ENCODE measurements around the gene PADI1. TPM values are rescaled to one million over a fixed set of nuclear protein-coding genes. Genes with fewer than 3 reads are reported as not detected.

The PADI1 gene
- polyA plus RNA-seq, 1 of the 3 experiments (the other 2 are of a cell fraction) = 0.26 TPM

- H4K20me1 ChIP-seq (ENCODE audit: insufficient read depth) = no peaks in the 10 kb centered on the region
- no peak for TF ChIP-seq JUND (IDR thresholded peaks at IDR 0.05)
- no peak for TF ChIP-seq POLR2AphosphoS5 (IDR thresholded peaks at IDR 0.05; ENCODE audit: low read depth, low read length)
- TF ChIP-seq EZH2phosphoT487 (IDR thresholded peaks at IDR 0.05; ENCODE audit: borderline replicate concordance, low read depth) = no peak
- no peak for TF ChIP-seq ZBTB33 (IDR thresholded peaks at IDR 0.05; ENCODE audit: borderline replicate concordance, low read depth)
- TF ChIP-seq NRF1 (IDR thresholded peaks at IDR 0.05; ENCODE audit: low read depth, low read length) = no peak
- no peak for TF ChIP-seq TCF12 (IDR thresholded peaks at IDR 0.05)
- TF ChIP-seq EP300 (IDR thresholded peaks at IDR 0.05; ENCODE audit: borderline replicate concordance in 1 of 2, low read depth in 1 of 2, low read length in 1 of 2) = no peak
- TF ChIP-seq GABPA (IDR thresholded peaks at IDR 0.05; ENCODE audit: low read depth) = no peak
- no peak for TF ChIP-seq GATA2 (CRISPR knock-in tag; IDR thresholded peaks at IDR 0.05)
- no peak for TF ChIP-seq FOSL2 (IDR thresholded peaks at IDR 0.05; ENCODE audit: borderline replicate concordance, low read depth)
- TF ChIP-seq RAD21 (IDR thresholded peaks at IDR 0.05; ENCODE audit: low read length) = no peak
- no peak for TF ChIP-seq TAF1 (IDR thresholded peaks at IDR 0.05; ENCODE audit: borderline replicate concordance, low read depth, low read length)
- TF ChIP-seq ELF1 (IDR thresholded peaks at IDR 0.05) = no peak
- H3F3A ChIP-seq (replicated peaks; ENCODE audit: insufficient read depth) = peaks cover 5% of the 10 kb centered on the region
- no peak overlapping the region for H2AFZ ChIP-seq (ENCODE audit: low read depth)
- H3K9me2 ChIP-seq = no peaks in the 10 kb centered on the region
- H3K27ac ChIP-seq (ENCODE audit: low read depth in 2 of 2, low read length in 1 of 2) = no peak overlapping the region
- no peaks in the 10 kb centered on the region for H3K36me3 ChIP-seq (replicated peaks in 1 of 2; ENCODE audit: control insufficient read depth in 1 of 2, insufficient read depth in 2 of 2, low read length in 1 of 2)
- ChIA-PET CTCF (interaction anchor here (0.9 to 1.1 kb wide), 2 partner anchors 11 to 18 kb away, joined by 3 to 4 read pairs; no protein-coding TSS in a partner anchor), POLR2A (no interaction called here)
- no peak for DNase-seq
- H3K79me2 ChIP-seq (ENCODE audit: insufficient read depth) = no peaks in the 10 kb centered on the region
- H3K27me3 ChIP-seq (ENCODE audit: insufficient read depth) = no peaks in the 10 kb centered on the region
- H3K4me3 ChIP-seq (ENCODE audit: low read depth in 2 of 2, low read length in 1 of 2) = no peak overlapping the region
- no peak overlapping the region for H3K9ac ChIP-seq
- H3K4me2 ChIP-seq = no peak overlapping the region
- no peaks in the 10 kb centered on the region for H3K9me3 ChIP-seq
- 85% methylated on average over 5 of the region's 5 CpGs for WGBS (ENCODE audit: low lambda C conversion rate)
- H3K4me1 ChIP-seq (ENCODE audit: control insufficient read depth in 1 of 2, insufficient read depth in 2 of 2, low read depth in 1 of 2, low read length in 1 of 2) = peaks cover 7 to 23% of the 10 kb centered on the region in 2 experiments; a peak in 3 of 4 replicates
These were observed 4.5 kb downstream of the PADI1 start for GRCh38 chr1:17209430-17209829.

GRCh38 chr1:17210176-17210575 is 5.2 kb downstream of the PADI1 start:
- H3K9me2 ChIP-seq = no peaks in the 10 kb centered on the region
- H3K9ac ChIP-seq = no peak overlapping the region
- H3K36me3 ChIP-seq (replicated peaks in 1 of 2; ENCODE audit: control insufficient read depth in 1 of 2, insufficient read depth in 2 of 2, low read length in 1 of 2) = no peaks in the 10 kb centered on the region
- peaks cover 7 to 23% of the 10 kb centered on the region in 2 experiments; a peak in 3 of 4 replicates for H3K4me1 ChIP-seq (ENCODE audit: control insufficient read depth in 1 of 2, insufficient read depth in 2 of 2, low read depth in 1 of 2, low read length in 1 of 2)
- no peak for DNase-seq
- POLR2A ChIA-PET = no interaction called here
- H3K79me2 ChIP-seq (ENCODE audit: insufficient read depth) = no peaks in the 10 kb centered on the region
- no peaks in the 10 kb centered on the region for H3K27me3 ChIP-seq (ENCODE audit: insufficient read depth)
- peaks cover 5% of the 10 kb centered on the region for H3F3A ChIP-seq (replicated peaks; ENCODE audit: insufficient read depth)
- no peaks in the 10 kb centered on the region for H3K9me3 ChIP-seq
- no peak overlapping the region for H3K4me3 ChIP-seq (ENCODE audit: low read depth in 2 of 2, low read length in 1 of 2)
- no peak overlapping the region for H2AFZ ChIP-seq (ENCODE audit: low read depth)
- no peaks in the 10 kb centered on the region for H4K20me1 ChIP-seq (ENCODE audit: insufficient read depth)
- H3K4me2 ChIP-seq = no peak overlapping the region
- 90% methylated on average over 7 of the region's 8 CpGs for WGBS (ENCODE audit: low lambda C conversion rate)
- CTCF ChIA-PET = interaction anchor here (0.9 to 2.2 kb wide), 4 partner anchors 12 to 84 kb away, joined by 3 to 8 read pairs (median 5); no protein-coding TSS in a partner anchor
- H3K27ac ChIP-seq (ENCODE audit: low read depth in 2 of 2, low read length in 1 of 2) = no peak overlapping the region
- TF ChIP-seq TAF1 (IDR thresholded peaks at IDR 0.05; ENCODE audit: borderline replicate concordance, low read depth, low read length) (no peak), CHD2 (IDR thresholded peaks at IDR 0.05; ENCODE audit: low read length, partially characterized antibody) (no peak), RCOR1 (IDR thresholded peaks at IDR 0.05; ENCODE audit: low read length) (no peak), FOSL2 (IDR thresholded peaks at IDR 0.05; ENCODE audit: borderline replicate concordance, low read depth) (no peak), POLR2AphosphoS5 (IDR thresholded peaks at IDR 0.05; ENCODE audit: low read depth, low read length) (no peak), MEF2A (IDR thresholded peaks at IDR 0.05; ENCODE audit: borderline replicate concordance, low read depth) (no peak), FOXJ3 (CRISPR knock-in tag; IDR thresholded peaks at IDR 0.05) (no peak), YY1 (IDR thresholded peaks at IDR 0.05; ENCODE audit: low read depth) (no peak), PBX3 (IDR thresholded peaks at IDR 0.05) (no peak), GABPA (IDR thresholded peaks at IDR 0.05; ENCODE audit: low read depth) (no peak), FOXM1 (IDR thresholded peaks at IDR 0.05; ENCODE audit: low read depth) (no peak), MXI1 (IDR thresholded peaks at IDR 0.05; ENCODE audit: low read depth, low read length) (no peak), MAX (IDR thresholded peaks at IDR 0.05; ENCODE audit: low read depth) (no peak), USF1 (IDR thresholded peaks at IDR 0.05; ENCODE audit: borderline replicate concordance, low read depth) (no peak), CTCF (IDR thresholded peaks at IDR 0.05) (no peak), RFX5 (IDR thresholded peaks at IDR 0.05; ENCODE audit: low read length) (no peak)

All from SK-N-SH (cell line).